Measurements from ENCODE around the gene RNU5D-1. TPM values are rescaled to one million over a fixed set of nuclear protein-coding genes. Genes with fewer than 3 reads are reported as not detected.

RNU5D-1 gene
- total RNA-seq, result not detected in 2 replicates

GRCh38 chr1:44730741-44731512 lies at the start of gene RNU5D-1:
Gene RNU5D-1, minus strand, starts transcription at chr1:44731170.

DNA sequence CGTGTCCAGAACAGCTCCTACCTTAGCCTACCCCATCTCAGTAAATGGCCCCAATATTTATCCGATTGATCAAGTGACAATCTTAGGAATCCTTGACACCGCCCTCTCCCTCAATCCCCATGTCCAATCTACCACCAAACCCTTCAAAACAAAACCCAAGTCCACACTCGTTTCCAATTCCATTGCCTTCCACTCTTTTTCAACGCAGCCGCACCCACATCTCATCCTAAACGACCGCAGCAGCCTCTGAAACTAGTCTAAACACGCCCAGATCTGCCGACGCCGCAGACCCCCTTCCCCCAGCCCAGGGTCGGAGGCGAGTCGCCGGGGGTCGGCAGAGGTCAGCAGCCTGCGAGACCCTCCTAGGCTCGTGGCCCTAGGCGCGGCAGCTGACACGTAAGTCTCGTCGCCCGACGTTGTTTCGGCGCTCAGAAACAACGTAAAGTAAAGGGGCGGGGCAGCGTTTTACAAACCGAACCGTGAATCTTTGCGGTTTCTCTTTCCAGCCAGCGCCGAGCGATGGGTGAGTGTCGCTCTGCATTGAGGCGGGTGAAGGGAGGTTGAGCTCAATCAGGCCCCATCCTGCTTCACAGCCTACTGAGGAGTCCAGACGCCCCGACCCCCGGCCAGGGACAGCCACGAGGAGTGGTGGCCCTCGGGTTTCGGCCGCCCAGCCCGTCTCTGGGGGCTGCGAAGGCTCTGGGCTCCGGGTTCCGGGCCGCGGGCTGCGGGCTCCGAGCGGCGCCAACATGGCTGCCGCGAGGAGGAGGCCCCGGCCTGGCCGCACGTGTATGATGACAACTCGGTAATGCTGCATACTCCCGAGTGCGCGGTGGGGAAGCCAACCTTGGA lies 44.3 kb upstream of the RNU5D-1 start, which contains the start of gene RPS8:
Gene RPS8, plus strand, starts transcription at position 463 of the 852 bp plus-strand sequence. Its CDS starts 57 bp downstream, at position 520.

GRCh38 chr1:44739307-44740178 lies 8.6 kb upstream of the RNU5D-1 start, which contains the start of gene KIF2C:
Gene KIF2C, plus strand, starts transcription at chr1:44739837. Its CDS starts 96 bp downstream, at chr1:44739933.

Other genes with a start within 250 kb of the RNU5D-1 start
- gene TMEM53, start 56.7 kb downstream of the RNU5D-1 start, total RNA-seq, result 13.6 and 15.3 TPM in 2 replicates
- not detected in 2 replicates for gene ARMH1, start 56.5 kb downstream of the RNU5D-1 start, total RNA-seq
- gene KIF2C, start 8.7 kb upstream of the RNU5D-1 start, total RNA-seq, result 39.7 and 53.3 TPM in 2 replicates
- 2,552 and 2,899 TPM in 2 replicates for gene RPS8, start 44.4 kb upstream of the RNU5D-1 start, total RNA-seq
- under 0.01 TPM in 1 of 2 replicates, not detected in the other for gene BEST4, start 57.0 kb upstream of the RNU5D-1 start, total RNA-seq
- 27.1 and 37.7 TPM in 2 replicates for gene PLK3, start 69.2 kb upstream of the RNU5D-1 start, total RNA-seq
- not detected in 2 replicates for gene DYNLT4, start 76.2 kb upstream of the RNU5D-1 start, total RNA-seq
- 2.0 and 5.1 TPM in 2 replicates for gene BTBD19, start 77.4 kb upstream of the RNU5D-1 start, total RNA-seq
- under 0.01 and 0.18 TPM in 2 replicates for gene PTCH2, start 112.1 kb upstream of the RNU5D-1 start, total RNA-seq

Measured in myometrial cell (primary cell).